OCI-LY7 (cell line): ENCODE results near the gene LINC00632. TPM values are rescaled to one million over a fixed set of nuclear protein-coding genes. Genes with fewer than 3 reads are reported as not detected.

Experiments used
- BruUV-seq: library from RNA; stranded (reverse); fragments of 400-500 nt; replicated peaks from 2 replicates; lab custom pipeline; 2021; lab: Mats Ljungman, UMichigan
- CTCF ChIA-PET: fragments of 300-600 bp; sonication (Branson Sonifier 250); formaldehyde crosslinking; loops from one replicate; lab custom pipeline; 2022; ENCODE audit warnings: antibody characterized with exemption; ENCODE audit not compliant: unreplicated experiment; lab: Charles Lee
- POLR2A ChIA-PET: fragments of 300-600 bp; sonication (Branson Sonifier 250); formaldehyde crosslinking; loops from one replicate; lab custom pipeline; 2022; ENCODE audit warnings: antibody characterized with exemption; lab: Charles Lee
- DNase-seq: peaks from one replicate; pipeline ENCODE4 v3.0.0-alpha.2; 2015; ENCODE audit warnings: low spot score
- H2AFZ ChIP-seq: fragments of 200-600 bp; sonication (generic), shearing (Covaris generic); 2 replicates; pipeline ENCODE4 v1.6.1; 2014; ENCODE audit warnings: mild to moderate bottlenecking, antibody characterized with exemption, low read length, moderate library complexity
- H3K27ac ChIP-seq: fragments of 200-600 bp; sonication (generic); 2 replicates; pipeline ENCODE4 v1.5.1; 2014; ENCODE audit warnings: mixed run types, low read depth, mild to moderate bottlenecking, moderate library complexity, low read length, inconsistent platforms; ENCODE audit not compliant: poor library complexity, severe bottlenecking
- H3K36me3 ChIP-seq: fragments of 200-600 bp; sonication (generic); 2 replicates; pipeline ENCODE4 v1.6.1; 2014; ENCODE audit warnings: mild to moderate bottlenecking, antibody characterized with exemption, low read length, moderate library complexity, mixed read lengths; ENCODE audit not compliant: insufficient read depth
- H3K4me1 ChIP-seq: fragments of 200-600 bp; sonication (generic); 2 replicates; pipeline ENCODE4 v1.5.1; 2014; ENCODE audit warnings: mild to moderate bottlenecking, low read length; ENCODE audit not compliant: insufficient read depth, poor library complexity, severe bottlenecking
- H3K4me2 ChIP-seq: fragments of 200-600 bp; sonication (generic); 2 replicates; pipeline ENCODE4 v1.6.1; 2014; ENCODE audit warnings: mild to moderate bottlenecking, low read length
- H3K4me3 ChIP-seq: fragments of 200-600 bp; sonication (generic); 2 replicates; pipeline ENCODE4 v1.5.1; 2014; ENCODE audit warnings: mild to moderate bottlenecking, low read depth, low read length; ENCODE audit not compliant: poor library complexity, severe bottlenecking
- H3K79me2 ChIP-seq: fragments of 200-600 bp; sonication (generic); 2 replicates; pipeline ENCODE4 v1.6.1; 2016; ENCODE audit warnings: low read depth, mild to moderate bottlenecking, low read length, moderate library complexity, mixed read lengths; ENCODE audit not compliant: insufficient read depth
- H3K9me2 ChIP-seq: fragments of 200-600 bp; sonication (generic); 2 replicates; pipeline ENCODE4 v1.6.1; 2016; ENCODE audit warnings: mild to moderate bottlenecking, low read length, mixed read lengths; ENCODE audit not compliant: insufficient read depth
- H3K9me3 ChIP-seq: fragments of 200-600 bp; sonication (generic); 2 replicates; pipeline ENCODE4 v1.6.1; 2014; ENCODE audit warnings: mild to moderate bottlenecking, mixed run types, low read length, mixed read lengths
- H4K20me1 ChIP-seq: fragments of 200-600 bp; sonication (generic); 2 replicates; pipeline ENCODE4 v1.6.1; 2014; ENCODE audit warnings: mild to moderate bottlenecking, antibody characterized with exemption, low read length, moderate library complexity, mixed read lengths; ENCODE audit not compliant: insufficient read depth
- EZH2phosphoT487 ChIP-seq: fragments of 200-600 bp; sonication (generic); IDR thresholded peaks from 2 replicates; pipeline ENCODE4 v1.6.1; 2018; ENCODE audit warnings: low read depth, borderline replicate concordance, mild to moderate bottlenecking, mixed run types, antibody characterized with exemption, low read length, moderate library complexity, mixed read lengths
- intact Hi-C: fragments of 100-400 bp; cut with micrococcal nuclease; formaldehyde crosslinking; loops from one replicate; pipeline ENCODE4 v1.10.0; 2022; ENCODE audit not compliant: unreplicated experiment
- total RNA-seq, 2 experiments: library from RNA; depleted of rRNA in 1 of 2; stranded (reverse); fragments of >200 nt in 1 of 2; shearing (Covaris generic) in 1 of 2; gene quantifications; 2 replicates each; pipeline ENCODE4 v1.2.3, GENCODE V29; 2014 to 2022
- TF ChIP-seq, protein P1 (sequence below): fragments of 200-600 bp; sonication (generic); conservative IDR thresholded peaks from 2 replicates; pipeline ENCODE4 v1.5.1; 2014; ENCODE audit warnings: mild to moderate bottlenecking, antibody characterized with exemption, low read length, moderate library complexity, mixed read lengths

The LINC00632 gene
- total RNA-seq, 2 experiments from 2014 or later: not detected

DNA sequence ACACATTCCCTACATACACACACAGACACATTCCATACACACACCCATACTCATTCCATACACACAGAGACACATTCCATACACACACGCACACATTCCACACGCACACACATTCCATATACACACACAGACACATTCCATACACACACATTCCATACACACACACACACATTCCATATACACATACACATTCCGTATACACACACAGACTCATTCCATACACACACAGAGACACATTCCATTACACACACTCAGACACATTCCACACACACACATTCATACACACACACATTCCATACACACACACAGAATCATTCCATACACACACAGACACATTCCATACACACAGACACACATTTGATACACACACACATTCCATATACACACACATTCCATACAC, 15.2 kb downstream of the LINC00632 start:
- Histone ChIP-seq H3K27ac (no peak overlapping the region), H3K9me2 (no peaks in the 10 kb centered on the region), H3K9me3 (no peaks in the 10 kb centered on the region), H3K36me3 (no peaks in the 10 kb centered on the region), H4K20me1 (no peaks in the 10 kb centered on the region), H3K79me2 (no peaks in the 10 kb centered on the region), H3K4me1 (no peaks in the 10 kb centered on the region), H2AFZ (no peak overlapping the region), H3K4me2 (no peak overlapping the region), H3K4me3 (no peak overlapping the region)
- intact Hi-C loops: no loop called here
- ChIA-PET CTCF (no interaction called here), POLR2A (no interaction called here)
- no peak for TF ChIP-seq EZH2phosphoT487
- TF ChIP-seq, protein P1, sequence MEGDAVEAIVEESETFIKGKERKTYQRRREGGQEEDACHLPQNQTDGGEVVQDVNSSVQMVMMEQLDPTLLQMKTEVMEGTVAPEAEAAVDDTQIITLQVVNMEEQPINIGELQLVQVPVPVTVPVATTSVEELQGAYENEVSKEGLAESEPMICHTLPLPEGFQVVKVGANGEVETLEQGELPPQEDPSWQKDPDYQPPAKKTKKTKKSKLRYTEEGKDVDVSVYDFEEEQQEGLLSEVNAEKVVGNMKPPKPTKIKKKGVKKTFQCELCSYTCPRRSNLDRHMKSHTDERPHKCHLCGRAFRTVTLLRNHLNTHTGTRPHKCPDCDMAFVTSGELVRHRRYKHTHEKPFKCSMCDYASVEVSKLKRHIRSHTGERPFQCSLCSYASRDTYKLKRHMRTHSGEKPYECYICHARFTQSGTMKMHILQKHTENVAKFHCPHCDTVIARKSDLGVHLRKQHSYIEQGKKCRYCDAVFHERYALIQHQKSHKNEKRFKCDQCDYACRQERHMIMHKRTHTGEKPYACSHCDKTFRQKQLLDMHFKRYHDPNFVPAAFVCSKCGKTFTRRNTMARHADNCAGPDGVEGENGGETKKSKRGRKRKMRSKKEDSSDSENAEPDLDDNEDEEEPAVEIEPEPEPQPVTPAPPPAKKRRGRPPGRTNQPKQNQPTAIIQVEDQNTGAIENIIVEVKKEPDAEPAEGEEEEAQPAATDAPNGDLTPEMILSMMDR: no peak
- no TSS peak for BruUV-seq
- no peak for DNase-seq

- H3K79me2 ChIP-seq: no peaks in the 10 kb centered on the region
- TF ChIP-seq, protein P1: no peak
- TF ChIP-seq EZH2phosphoT487: no peak
- no peak overlapping the region for H3K4me2 ChIP-seq
- no peak overlapping the region for H3K4me3 ChIP-seq
- H3K4me1 ChIP-seq: no peaks in the 10 kb centered on the region
- CTCF ChIA-PET: no interaction called here
- BruUV-seq: no TSS peak
- DNase-seq: no peak
- intact Hi-C loops: no loop called here
- no peaks in the 10 kb centered on the region for H3K9me2 ChIP-seq
- no peaks in the 10 kb centered on the region for H4K20me1 ChIP-seq
- no peak overlapping the region for H2AFZ ChIP-seq
- no peaks in the 10 kb centered on the region for H3K36me3 ChIP-seq
- POLR2A ChIA-PET: no interaction called here
- H3K27ac ChIP-seq: no peak overlapping the region
- no peaks in the 10 kb centered on the region for H3K9me3 ChIP-seq
Measured at GRCh38 chrX:140725500-140725899, 15.9 kb downstream of the LINC00632 start.

DNA sequence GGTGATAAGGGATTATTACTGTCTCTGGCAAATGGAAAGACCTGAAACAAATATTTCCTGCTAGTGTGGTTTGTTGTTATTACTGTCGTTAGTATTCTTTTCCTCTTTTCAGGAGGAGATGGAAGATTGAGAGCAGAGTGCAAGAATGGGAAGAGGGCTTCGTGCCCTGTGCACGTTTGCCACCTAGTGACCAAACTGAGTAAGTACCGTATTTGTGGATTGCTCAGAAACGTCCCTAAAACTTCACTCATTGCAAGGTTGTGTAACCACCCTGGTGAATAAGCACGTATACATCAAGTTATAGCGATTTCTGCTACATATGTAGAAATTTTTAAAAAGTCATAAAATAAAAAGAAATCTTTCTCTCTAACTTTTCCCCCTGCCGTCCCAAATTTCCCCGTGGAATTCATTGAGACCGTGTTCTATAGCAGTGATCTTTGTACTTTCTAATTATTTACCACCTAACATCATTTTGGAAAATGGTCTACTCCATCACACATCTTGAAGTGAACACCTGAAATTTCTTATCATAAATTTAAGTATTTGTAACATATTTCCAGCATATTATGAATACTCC, 24.3 kb downstream of the LINC00632 start:
- ChIA-PET CTCF (no interaction called here), POLR2A (no interaction called here)
- Histone ChIP-seq H2AFZ (no peak overlapping the region), H3K9me2 (no peaks in the 10 kb centered on the region), H3K4me1 (no peaks in the 10 kb centered on the region), H3K4me3 (no peak overlapping the region), H3K4me2 (no peak overlapping the region), H3K79me2 (no peaks in the 10 kb centered on the region), H3K36me3 (no peaks in the 10 kb centered on the region), H3K27ac (no peak overlapping the region), H4K20me1 (no peaks in the 10 kb centered on the region), H3K9me3 (no peaks in the 10 kb centered on the region)
- peak; percentile 31 for DNase-seq
- no TSS peak for BruUV-seq
- TF ChIP-seq EZH2phosphoT487: no peak
- TF ChIP-seq, protein P1: peak; percentile 77
- intact Hi-C loops: loop anchor here (2.0 kb wide), 1 partner anchor 161 kb away; no protein-coding TSS in a partner anchor
